Activated effector memory CD4-positive, alpha-beta T cell treated with anti-CD3 and anti-CD28 coated beads, Interleukin-2, amount 50 U/mL, for 16 hours (primary cell): ENCODE measurements around the gene RHBG.

Source experiments
- DNase-seq: peaks from one replicate; pipeline ENCODE4 v3.0.0-alpha.2; 2020

RHBG gene

GRCh38 chr1:156428746-156429288 is 59.8 kb downstream of the RHBG start:
- DNase-seq, result no peak

- DNase-seq, result no peak
Measured at GRCh38 chr1:156429313-156430060, 60.5 kb downstream of the RHBG start.

- no peak for DNase-seq
Measured at GRCh38 chr1:156430303-156430702, 61.3 kb downstream of the RHBG start.

- no peak for DNase-seq
Measured at GRCh38 chr1:156430866-156431265, 61.9 kb downstream of the RHBG start.

GRCh38 chr1:156431366-156431765 is 62.4 kb downstream of the RHBG start:
- DNase-seq, result no peak

GRCh38 chr1:156431769-156432668 is 63.0 kb downstream of the RHBG start:
- DNase-seq, result no peak

- DNase-seq, result no peak
Measured at GRCh38 chr1:156432669-156433018, 63.6 kb downstream of the RHBG start.

- DNase-seq, result no peak
Measured at GRCh38 chr1:156433032-156433431, 64.0 kb downstream of the RHBG start.

- no peak for DNase-seq
Measured at GRCh38 chr1:156433602-156434001, 64.6 kb downstream of the RHBG start.
